ENCODE measurements around the gene NAV2. TPM values are rescaled to one million over a fixed set of nuclear protein-coding genes. Genes with fewer than 3 reads are reported as not detected.

The NAV2 gene
- total RNA-seq, 2 experiments from 2014 or later = 0.23 to 0.71 TPM

DNA sequence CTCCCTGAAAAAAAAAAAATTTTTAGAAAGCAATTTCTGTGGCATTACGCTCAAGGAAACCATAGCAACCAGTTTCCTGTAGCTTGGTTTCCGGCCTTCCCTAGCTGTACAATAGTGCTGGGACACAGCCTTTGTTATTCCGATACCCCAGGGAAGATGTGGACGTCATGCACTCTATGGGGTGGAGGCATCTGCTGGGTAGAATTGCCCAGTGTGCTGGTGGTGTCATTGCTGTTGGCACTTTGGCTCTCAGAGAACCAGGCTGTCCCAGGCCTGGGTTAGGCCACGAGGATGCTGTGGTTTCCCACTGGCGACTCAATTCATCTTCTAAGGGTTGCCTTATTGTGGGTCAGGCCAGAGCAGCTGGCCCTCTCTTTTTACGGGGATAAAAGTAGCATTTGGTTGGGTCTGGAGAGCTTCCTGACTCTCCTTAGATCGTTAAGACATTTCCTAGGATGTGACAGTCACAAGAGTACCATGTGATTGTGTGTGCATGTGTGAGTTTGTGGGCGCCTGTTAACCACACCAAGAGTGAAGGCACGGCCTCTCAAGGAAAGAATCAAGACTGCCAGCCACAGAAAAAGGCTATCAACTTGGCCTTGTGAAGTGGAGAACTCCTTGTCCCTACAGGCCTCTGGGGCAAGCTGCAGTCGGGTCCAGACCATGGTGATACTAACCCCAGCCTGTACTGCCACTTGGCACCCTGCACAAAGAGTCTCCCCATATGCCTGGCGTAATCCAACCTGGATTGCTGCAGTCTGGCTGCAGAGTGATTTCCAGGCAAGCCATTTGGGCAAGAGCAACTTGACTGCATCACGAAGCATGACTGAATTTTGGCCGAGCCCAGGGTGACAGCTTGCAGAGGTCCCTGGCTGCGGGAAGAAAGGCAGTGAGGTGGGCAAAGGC lies 35.9 kb upstream of the NAV2 start:
- DNase-seq (no peak), ATAC-seq (no peak)
- H3K27ac Mint-ChIP-seq = no peak overlapping the region
- H3K27me3 Mint-ChIP-seq (ENCODE audit: low read depth) = peaks cover 6% of the 10 kb centered on the region
- no peaks in the 10 kb centered on the region for H3K9me3 Mint-ChIP-seq (ENCODE audit: insufficient read depth)
- POLR2A ChIA-PET = no interaction called here
- H3K4me1 Mint-ChIP-seq (ENCODE audit: low read depth) = peaks cover 22% of the 10 kb centered on the region
- no peaks in the 10 kb centered on the region for H3K36me3 Mint-ChIP-seq (ENCODE audit: low read depth)
- no peak overlapping the region for H3K4me3 Mint-ChIP-seq
- CTCF ChIA-PET = no interaction called here

DNA sequence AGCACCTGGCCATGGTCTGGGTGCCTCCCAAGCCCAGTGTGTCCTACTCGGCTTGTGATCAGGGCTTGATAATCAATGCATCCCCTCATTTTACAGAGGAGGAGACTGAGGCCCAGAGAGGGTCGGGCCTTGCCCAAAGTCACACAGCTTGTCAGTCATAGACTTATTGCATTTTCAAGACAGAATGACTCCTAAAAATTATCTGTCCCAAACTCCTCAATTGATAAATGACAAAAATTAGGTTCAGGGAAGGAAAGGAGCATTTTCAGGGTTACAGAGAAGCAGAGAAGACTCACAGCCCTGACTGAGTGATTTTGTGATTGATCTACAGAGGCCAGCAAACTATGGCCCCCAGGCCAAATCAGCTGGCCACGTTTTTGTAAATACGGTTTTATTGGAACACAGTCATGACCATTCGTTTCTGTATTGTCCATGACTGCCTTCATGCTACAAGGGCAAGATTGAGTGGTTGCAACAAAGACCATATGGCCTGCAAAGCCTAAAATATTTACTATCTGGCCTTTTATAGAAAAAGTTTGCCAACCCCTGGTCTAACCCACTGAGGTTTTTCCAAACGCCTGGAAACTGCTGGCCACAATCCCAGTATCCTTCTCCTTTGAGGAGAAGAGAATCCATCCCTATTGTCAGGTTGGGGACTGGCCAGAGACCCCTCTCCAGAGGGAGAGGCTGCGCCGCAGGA lies 35.1 kb upstream of the NAV2 start:
- no peak for DNase-seq
- peaks cover 22% of the 10 kb centered on the region for H3K4me1 Mint-ChIP-seq (ENCODE audit: low read depth)
- ChIA-PET CTCF (no interaction called here), POLR2A (no interaction called here)
- no peaks in the 10 kb centered on the region for H3K36me3 Mint-ChIP-seq (ENCODE audit: low read depth)
- no peak overlapping the region for H3K27ac Mint-ChIP-seq
- peaks cover 6% of the 10 kb centered on the region for H3K27me3 Mint-ChIP-seq (ENCODE audit: low read depth)
- no peaks in the 10 kb centered on the region for H3K9me3 Mint-ChIP-seq (ENCODE audit: insufficient read depth)
- no peak overlapping the region for H3K4me3 Mint-ChIP-seq
- no peak for ATAC-seq

- Mint-ChIP-seq H3K27ac (no peak overlapping the region), H3K9me3 (ENCODE audit: insufficient read depth) (no peaks in the 10 kb centered on the region), H3K36me3 (ENCODE audit: low read depth) (no peaks in the 10 kb centered on the region), H3K27me3 (ENCODE audit: low read depth) (peaks cover 6% of the 10 kb centered on the region), H3K4me3 (no peak overlapping the region), H3K4me1 (ENCODE audit: low read depth) (peaks cover 11% of the 10 kb centered on the region)
- POLR2A ChIA-PET = no interaction called here
- ATAC-seq (no peak), DNase-seq (no peak)
- CTCF ChIA-PET = no interaction called here
These were observed 32.4 kb upstream of the NAV2 start for GRCh38 chr11:19679952-19680828.

GRCh38 chr11:19680829-19681368 lies 31.7 kb upstream of the NAV2 start:
- H3K27ac Mint-ChIP-seq = no peak overlapping the region
- no peak overlapping the region for H3K4me3 Mint-ChIP-seq
- peaks cover 6% of the 10 kb centered on the region for H3K27me3 Mint-ChIP-seq (ENCODE audit: low read depth)
- H3K4me1 Mint-ChIP-seq (ENCODE audit: low read depth) = peaks cover 8% of the 10 kb centered on the region
- DNase-seq (no peak), ATAC-seq (no peak)
- no peaks in the 10 kb centered on the region for H3K9me3 Mint-ChIP-seq (ENCODE audit: insufficient read depth)
- ChIA-PET POLR2A (no interaction called here), CTCF (no interaction called here)
- no peaks in the 10 kb centered on the region for H3K36me3 Mint-ChIP-seq (ENCODE audit: low read depth)

DNA sequence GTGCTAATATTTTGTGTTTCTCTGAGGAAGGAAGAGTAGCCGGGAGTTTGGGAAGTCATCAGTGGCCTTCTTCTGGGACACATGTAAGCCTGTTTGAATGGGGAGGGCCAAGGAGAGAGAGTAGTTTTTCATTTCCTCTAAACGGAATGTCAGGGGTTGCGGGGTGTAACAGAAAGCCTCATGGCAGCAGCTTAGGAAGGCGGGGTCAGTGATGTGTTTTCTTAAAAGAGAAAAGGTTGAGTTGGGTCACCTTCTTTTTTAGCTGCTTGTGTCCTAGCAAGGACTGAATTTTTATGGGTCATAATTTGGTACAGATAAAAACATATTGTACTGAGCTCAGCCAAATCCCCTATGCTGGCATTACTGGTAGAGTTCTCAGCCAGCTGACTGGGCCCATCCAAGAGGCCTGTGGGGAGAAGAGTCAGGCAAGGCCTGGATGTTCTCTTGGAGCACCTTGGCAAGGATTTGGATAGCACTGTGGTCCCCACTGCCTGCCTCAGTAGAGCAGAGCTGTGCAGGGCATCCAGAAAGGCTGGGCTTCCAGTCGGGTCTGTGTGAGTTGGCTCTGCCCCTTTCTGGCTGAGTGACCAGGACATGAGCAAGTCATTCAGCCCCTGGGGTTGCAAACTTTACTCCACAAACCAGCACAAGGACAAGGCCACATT lies 29.4 kb upstream of the NAV2 start:
- no peak for DNase-seq
- POLR2A ChIA-PET = no interaction called here
- H3K9me3 Mint-ChIP-seq (ENCODE audit: insufficient read depth) = no peaks in the 10 kb centered on the region
- H3K4me3 Mint-ChIP-seq = no peak overlapping the region
- CTCF ChIA-PET = no interaction called here
- H3K36me3 Mint-ChIP-seq (ENCODE audit: low read depth) = no peaks in the 10 kb centered on the region
- no peak for ATAC-seq
- H3K27ac Mint-ChIP-seq = no peak overlapping the region
- peaks cover 8% of the 10 kb centered on the region for H3K27me3 Mint-ChIP-seq (ENCODE audit: low read depth)
- H3K4me1 Mint-ChIP-seq (ENCODE audit: low read depth) = no peaks in the 10 kb centered on the region

- DNase-seq = no peak
- H3K4me1 Mint-ChIP-seq (ENCODE audit: low read depth) = no peaks in the 10 kb centered on the region
- no peak overlapping the region for H3K27ac Mint-ChIP-seq
- H3K4me3 Mint-ChIP-seq = no peak overlapping the region
- ATAC-seq = no peak
- H3K36me3 Mint-ChIP-seq (ENCODE audit: low read depth) = no peaks in the 10 kb centered on the region
- peaks cover 8% of the 10 kb centered on the region for H3K27me3 Mint-ChIP-seq (ENCODE audit: low read depth)
- ChIA-PET POLR2A (no interaction called here), CTCF (no interaction called here)
- H3K9me3 Mint-ChIP-seq (ENCODE audit: insufficient read depth) = no peaks in the 10 kb centered on the region
These were observed 28.7 kb upstream of the NAV2 start for GRCh38 chr11:19683862-19684491.

DNA sequence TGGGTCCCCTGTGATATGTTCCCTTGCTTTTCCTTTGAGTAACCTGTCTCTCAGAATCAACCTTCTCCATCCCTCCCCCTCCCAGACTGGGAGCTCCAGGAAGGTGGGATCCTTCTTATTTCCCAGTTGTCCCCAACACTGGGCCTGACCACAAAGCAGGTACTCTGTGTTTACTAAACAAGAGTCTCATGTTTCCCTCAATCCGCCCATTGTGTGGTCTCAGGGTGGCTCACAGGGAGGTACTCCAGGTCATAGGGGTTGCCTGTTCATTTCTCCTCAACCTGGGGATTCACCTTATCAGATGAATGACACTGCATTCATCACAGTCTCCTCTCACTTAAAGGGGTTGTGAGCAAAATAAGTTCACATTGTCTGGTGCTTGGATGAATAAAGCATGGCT lies 26.4 kb upstream of the NAV2 start:
- POLR2A ChIA-PET = no interaction called here
- H3K4me3 Mint-ChIP-seq = no peak overlapping the region
- no peaks in the 10 kb centered on the region for H3K36me3 Mint-ChIP-seq (ENCODE audit: low read depth)
- CTCF ChIA-PET = no interaction called here
- DNase-seq (no peak), ATAC-seq (no peak)
- peaks cover 2% of the 10 kb centered on the region for H3K27me3 Mint-ChIP-seq (ENCODE audit: low read depth)
- no peaks in the 10 kb centered on the region for H3K9me3 Mint-ChIP-seq (ENCODE audit: insufficient read depth)
- H3K4me1 Mint-ChIP-seq (ENCODE audit: low read depth) = no peaks in the 10 kb centered on the region
- H3K27ac Mint-ChIP-seq = no peak overlapping the region

GRCh38 chr11:19687392-19687791 lies 25.2 kb upstream of the NAV2 start:
- Mint-ChIP-seq H3K27ac (no peak overlapping the region), H3K4me3 (no peak overlapping the region), H3K9me3 (ENCODE audit: insufficient read depth) (no peaks in the 10 kb centered on the region), H3K27me3 (ENCODE audit: low read depth) (peaks cover 2% of the 10 kb centered on the region), H3K4me1 (ENCODE audit: low read depth) (no peaks in the 10 kb centered on the region), H3K36me3 (ENCODE audit: low read depth) (no peaks in the 10 kb centered on the region)
- ATAC-seq = no peak
- ChIA-PET POLR2A (no interaction called here), CTCF (no interaction called here)
- DNase-seq = no peak

DNA sequence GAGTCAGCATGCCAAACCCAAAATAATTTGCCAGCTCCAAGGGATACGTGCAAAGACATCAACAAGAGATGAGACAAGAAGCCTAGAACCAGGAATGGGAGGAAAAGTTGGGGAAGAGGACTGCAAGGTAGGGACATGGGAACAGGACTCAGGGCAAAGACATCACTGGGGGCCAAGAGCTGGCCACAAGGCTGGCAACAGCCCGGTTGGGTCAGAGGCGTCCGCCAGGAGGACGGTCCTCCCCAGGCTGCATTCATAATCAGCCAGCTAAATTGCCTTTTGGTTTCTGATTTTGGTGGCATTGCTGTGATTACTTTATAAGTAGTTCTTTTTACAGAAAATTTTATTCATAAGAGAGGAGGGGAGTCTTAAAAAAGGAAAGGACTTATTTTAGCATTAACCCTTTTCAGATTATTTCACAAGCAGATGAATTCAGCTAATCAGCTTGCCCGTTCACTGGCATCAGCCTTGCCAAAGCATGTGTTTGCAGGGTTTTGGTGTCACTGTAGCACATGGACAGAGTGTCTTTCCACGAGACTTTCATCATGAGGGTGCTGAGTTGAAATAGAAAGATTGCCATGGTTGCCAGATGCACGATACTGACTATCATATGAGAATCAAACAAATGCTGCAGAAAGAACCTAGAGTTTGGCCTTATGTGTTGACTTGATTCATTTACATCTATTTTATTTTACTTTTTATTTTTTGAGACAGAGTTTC lies 23.2 kb upstream of the NAV2 start:
- H3K9me3 Mint-ChIP-seq (ENCODE audit: insufficient read depth) = no peaks in the 10 kb centered on the region
- no peak for DNase-seq
- H3K27ac Mint-ChIP-seq = no peak overlapping the region
- POLR2A ChIA-PET = no interaction called here
- H3K4me3 Mint-ChIP-seq = no peak overlapping the region
- H3K27me3 Mint-ChIP-seq (ENCODE audit: low read depth) = peaks cover 2% of the 10 kb centered on the region
- H3K4me1 Mint-ChIP-seq (ENCODE audit: low read depth) = no peaks in the 10 kb centered on the region
- CTCF ChIA-PET = no interaction called here
- no peaks in the 10 kb centered on the region for H3K36me3 Mint-ChIP-seq (ENCODE audit: low read depth)
- no peak for ATAC-seq

GRCh38 chr11:19690885-19691284 lies 21.8 kb upstream of the NAV2 start:
- POLR2A ChIA-PET = no interaction called here

More at GRCh38 chr11:19690885-19691284, 21.8 kb upstream of the NAV2 start:
- DNase-seq (no peak), ATAC-seq (no peak)
- CTCF ChIA-PET = no interaction called here
- Mint-ChIP-seq H3K4me1 (ENCODE audit: low read depth) (no peaks in the 10 kb centered on the region), H3K36me3 (ENCODE audit: low read depth) (no peaks in the 10 kb centered on the region), H3K27me3 (ENCODE audit: low read depth) (peaks cover 2% of the 10 kb centered on the region), H3K4me3 (no peak overlapping the region), H3K9me3 (ENCODE audit: insufficient read depth) (no peaks in the 10 kb centered on the region), H3K27ac (no peak overlapping the region)
